Mesenchymal stem cell (in vitro differentiated cells and primary cell): ENCODE data around the gene RHBDL1.

Experiments used
- DNase-seq: peaks from one replicate; pipeline ENCODE4 v3.0.0-alpha.2; 2013
- H2AFZ ChIP-seq: one replicate; pipeline ENCODE4 v1.6.1; 2013; ENCODE audit warnings: low read depth, mild to moderate bottlenecking, control low read depth, inconsistent platforms, low read length, moderate library complexity
- H2AK5ac ChIP-seq: 2 replicates; pipeline ENCODE4 v1.6.1; 2013; ENCODE audit warnings: low read length, moderate library complexity, mild to moderate bottlenecking, inconsistent platforms; ENCODE audit not compliant: severe bottlenecking
- H2BK120ac ChIP-seq: one replicate; pipeline ENCODE4 v1.6.1; 2013; ENCODE audit warnings: low read depth, mild to moderate bottlenecking, inconsistent platforms, low read length, moderate library complexity
- H2BK12ac ChIP-seq, 2 experiments: one replicate each; pipeline ENCODE4 v1.6.1; 2013; ENCODE audit warnings: inconsistent platforms in 2 of 2, low read length in 2 of 2, mild to moderate bottlenecking in 2 of 2, moderate library complexity in 2 of 2, control low read depth in 1 of 2
- H2BK15ac ChIP-seq: one replicate; pipeline ENCODE4 v1.6.1; 2013; ENCODE audit warnings: mild to moderate bottlenecking, low read depth, inconsistent platforms; ENCODE audit not compliant: poor library complexity, severe bottlenecking
- H2BK5ac ChIP-seq: 2 replicates; pipeline ENCODE4 v1.6.1; 2013; ENCODE audit warnings: low read depth, mild to moderate bottlenecking, low read length, control low read depth, inconsistent platforms; ENCODE audit not compliant: poor library complexity, severe bottlenecking
- H3K14ac ChIP-seq, 2 experiments: one replicate each; pipeline ENCODE4 v1.6.1; 2013; ENCODE audit warnings: inconsistent platforms in 2 of 2, low read length in 2 of 2, control low read depth in 1 of 2, mild to moderate bottlenecking in 1 of 2, moderate library complexity in 1 of 2
- H3K18ac ChIP-seq, 2 experiments: one replicate each; pipeline ENCODE4 v1.6.1; 2013; ENCODE audit warnings: inconsistent platforms in 2 of 2, low read length in 2 of 2, control low read depth in 1 of 2, low read depth in 1 of 2, mild to moderate bottlenecking in 1 of 2
- H3K23ac ChIP-seq, 2 experiments: one replicate each; pipeline ENCODE4 v1.6.1; 2013; ENCODE audit warnings: inconsistent platforms in 2 of 2, low read length in 2 of 2, mild to moderate bottlenecking in 2 of 2, moderate library complexity in 2 of 2, control low read depth in 1 of 2
- H3K27ac ChIP-seq: 2 replicates; pipeline ENCODE4 v1.5.1; 2013; ENCODE audit warnings: mild to moderate bottlenecking, moderate library complexity, low read length, control low read depth, inconsistent platforms; ENCODE audit not compliant: poor library complexity, severe bottlenecking
- H3K27me3 ChIP-seq, 2 experiments: 2 replicates each; pipeline versions ENCODE4 v1.6.1 to v1.7.0; 2013; ENCODE audit warnings: low read length in 2 of 2, mild to moderate bottlenecking in 2 of 2, moderate library complexity in 2 of 2, control low read depth in 1 of 2, inconsistent platforms in 1 of 2; ENCODE audit not compliant: control insufficient read depth in 1 of 2, insufficient read depth in 1 of 2
- H3K36me3 ChIP-seq, 2 experiments: 2 replicates each; pipeline versions ENCODE4 v1.6.1 to v1.7.0; 2013; ENCODE audit warnings: low read length in 2 of 2, control low read depth in 1 of 2, inconsistent platforms in 1 of 2, low read depth in 1 of 2, mild to moderate bottlenecking in 1 of 2; ENCODE audit not compliant: insufficient read depth in 2 of 2, control insufficient read depth in 1 of 2
- H3K4ac ChIP-seq, 2 experiments: one replicate each; pipeline ENCODE4 v1.6.1; 2013; ENCODE audit warnings: inconsistent platforms in 2 of 2, low read length in 2 of 2, mild to moderate bottlenecking in 2 of 2, moderate library complexity in 2 of 2, control low read depth in 1 of 2, low read depth in 1 of 2
- H3K4me1 ChIP-seq: 2 replicates; pipeline ENCODE4 v1.6.1; 2013; ENCODE audit warnings: low read depth, low read length, control low read depth; ENCODE audit not compliant: control insufficient read depth, insufficient read depth
- H3K4me2 ChIP-seq: 2 replicates; pipeline ENCODE4 v1.6.1; 2013; ENCODE audit warnings: low read length, mild to moderate bottlenecking, inconsistent platforms; ENCODE audit not compliant: poor library complexity, severe bottlenecking
- H3K4me3 ChIP-seq, 2 experiments: 2 replicates each; pipeline versions ENCODE4 v1.5.1 to v1.7.0; 2013; ENCODE audit warnings: low read length in 2 of 2, mild to moderate bottlenecking in 2 of 2, control low read depth in 1 of 2, low read depth in 1 of 2; ENCODE audit not compliant: insufficient read depth in 1 of 2
- H3K79me1 ChIP-seq: replicated peaks from 2 replicates; pipeline ENCODE4 v1.6.1; 2013; ENCODE audit warnings: mild to moderate bottlenecking, control low read depth, low read length, inconsistent platforms; ENCODE audit not compliant: poor library complexity, severe bottlenecking
- H3K9ac ChIP-seq: 2 replicates; pipeline ENCODE4 v1.7.0; 2013; ENCODE audit warnings: mild to moderate bottlenecking, low read length, moderate library complexity
- H3K9me3 ChIP-seq: 2 replicates; pipeline ENCODE4 v1.7.0; 2013; ENCODE audit warnings: mild to moderate bottlenecking, low read length; ENCODE audit not compliant: control insufficient read depth
- H4K8ac ChIP-seq: one replicate; pipeline ENCODE4 v1.6.1; 2013; ENCODE audit warnings: inconsistent platforms, mild to moderate bottlenecking, low read length, moderate library complexity
- H4K91ac ChIP-seq: one replicate; pipeline ENCODE4 v1.6.1; 2013; ENCODE audit warnings: mild to moderate bottlenecking, low read length, inconsistent platforms
- WGBS: methylation state at CpG from one replicate; pipeline ENCODE4 v1.1.7; 2013; ENCODE audit warnings: mixed read lengths; 5-methylcytosine and 5-hydroxymethylcytosine counted together

Gene RHBDL1

GRCh38 chr16:681746-682427 lies 6.4 kb downstream of the RHBDL1 start:
- no peak overlapping the region for H2BK15ac ChIP-seq
- no peak for DNase-seq
- no peak overlapping the region for H3K23ac ChIP-seq
- no peak overlapping the region for H3K18ac ChIP-seq
- no peak overlapping the region for H2AK5ac ChIP-seq
- H2BK120ac ChIP-seq: no peak overlapping the region
- no peak overlapping the region for H4K91ac ChIP-seq
- peak overlapping the region; percentile 83 for H3K4me2 ChIP-seq
- H3K4ac ChIP-seq: no peak overlapping the region
- peaks cover 27% of the 10 kb centered on the region for H3K79me1 ChIP-seq
- no peak overlapping the region for H3K14ac ChIP-seq
- 85% methylated on average over 28 of the region's 28 CpGs for WGBS
- H2BK5ac ChIP-seq: no peak overlapping the region
- peak overlapping the region in 1 of 2 experiments; percentile 93 for H3K4me3 ChIP-seq
- peak overlapping the region; percentile 94 for H3K9ac ChIP-seq
- H3K9me3 ChIP-seq: no peaks in the 10 kb centered on the region
- H3K27me3 ChIP-seq: no peaks in the 10 kb centered on the region
- H3K27ac ChIP-seq: no peak overlapping the region
- H4K8ac ChIP-seq: peak overlapping the region; percentile 38
- H3K4me1 ChIP-seq: peaks cover 68% of the 10 kb centered on the region
- no peak overlapping the region for H2BK12ac ChIP-seq
- H2AFZ ChIP-seq: no peak overlapping the region
- H3K36me3 ChIP-seq: peaks cover 36 to 68% of the 10 kb centered on the region in 2 experiments

- Histone ChIP-seq H3K4ac (peak overlapping the region; percentile 7 to 9), H2BK5ac (no peak overlapping the region), H2AFZ (no peak overlapping the region), H2BK120ac (no peak overlapping the region), H3K18ac (no peak overlapping the region), H3K23ac (no peak overlapping the region), H2BK12ac (no peak overlapping the region), H4K8ac (peak overlapping the region; percentile 19), H3K9me3 (no peaks in the 10 kb centered on the region), H4K91ac (peak overlapping the region; percentile 25), H3K27me3 (no peaks in the 10 kb centered on the region), H3K4me3 (peak overlapping the region in 1 of 2 experiments; percentile 93), H3K36me3 (peaks cover 45 to 68% of the 10 kb centered on the region in 2 experiments), H3K14ac (no peak overlapping the region), H2AK5ac (no peak overlapping the region), H3K4me1 (peaks cover 65% of the 10 kb centered on the region), H2BK15ac (no peak overlapping the region), H3K79me1 (peaks cover 30% of the 10 kb centered on the region), H3K9ac (peak overlapping the region; percentile 84), H3K27ac (no peak overlapping the region), H3K4me2 (peak overlapping the region; percentile 91)
- no peak for DNase-seq
- 93% methylated on average over 34 of the region's 36 CpGs for WGBS
Observed at GRCh38 chr16:682493-683395, 7.3 kb downstream of the RHBDL1 start.

- Histone ChIP-seq H3K4me2 (peak overlapping the region; percentile 91), H3K9me3 (no peaks in the 10 kb centered on the region), H3K4me3 (peak overlapping the region; percentile 81 to 85), H3K23ac (peak overlapping the region in 1 of 2 experiments; percentile 75), H3K79me1 (peaks cover 31% of the 10 kb centered on the region), H2BK12ac (peak overlapping the region in 1 of 2 experiments; percentile 51), H3K18ac (peak overlapping the region; percentile 86 to 88), H3K14ac (peak overlapping the region in 1 of 2 experiments; percentile 96), H3K4ac (peak overlapping the region in 1 of 2 experiments; percentile 89), H3K9ac (peak overlapping the region; percentile 84), H2AK5ac (no peak overlapping the region), H2BK15ac (no peak overlapping the region), H3K4me1 (peaks cover 64% of the 10 kb centered on the region), H2AFZ (peak overlapping the region; percentile 20), H3K27ac (peak overlapping the region; percentile 14), H2BK120ac (no peak overlapping the region), H4K8ac (peak overlapping the region; percentile 96), H4K91ac (peak overlapping the region; percentile 97), H2BK5ac (no peak overlapping the region), H3K27me3 (no peaks in the 10 kb centered on the region), H3K36me3 (peaks cover 47 to 68% of the 10 kb centered on the region in 2 experiments)
- no peak for DNase-seq
- WGBS: 15% methylated on average over 54 of the region's 57 CpGs
Observed at GRCh38 chr16:683396-684070, 8.1 kb downstream of the RHBDL1 start.
